Activated naive CD8-positive, alpha-beta T cell treated with anti-CD3 and anti-CD28 coated beads, Interleukin-2, amount 10 ng/mL, durations not matched to agents 7 days and 5 days (primary cell): ENCODE data around the gene TTN. TPM values are rescaled to one million over a fixed set of nuclear protein-coding genes. Genes with fewer than 3 reads are reported as not detected.

Experiments
- ATAC-seq: fragments of 150-1000 bp; cut with Tn5 transposase; one replicate; pipeline ENCODE4 v1.10.0; 2021; ENCODE audit warnings: low read depth, moderate library complexity
- POLR2A ChIA-PET: fragments of 350-600 bp; sonication (Branson Sonifier 250); formaldehyde crosslinking; loops from one replicate; lab custom pipeline; 2021; ENCODE audit warnings: antibody characterized with exemption; lab: Charles Lee
- DNase-seq: peaks from one replicate; pipeline ENCODE4 v3.0.0; 2021
- H3K27ac Mint-ChIP-seq: one replicate; pipeline ENCODE4 v1.8.0; 2022; ENCODE audit warnings: mild to moderate bottlenecking, mixed read lengths
- H3K27me3 Mint-ChIP-seq: one replicate; pipeline ENCODE4 v1.8.0; 2022; ENCODE audit warnings: mild to moderate bottlenecking, moderate library complexity, mixed read lengths
- H3K36me3 Mint-ChIP-seq: one replicate; pipeline ENCODE4 v1.8.0; 2021; ENCODE audit warnings: mild to moderate bottlenecking, mixed read lengths
- H3K4me1 Mint-ChIP-seq: one replicate; pipeline ENCODE4 v1.8.0; 2021; ENCODE audit warnings: mixed read lengths
- H3K4me3 Mint-ChIP-seq: one replicate; pipeline ENCODE4 v1.8.0; 2022; ENCODE audit warnings: mild to moderate bottlenecking, moderate library complexity, mixed read lengths
- H3K9me3 Mint-ChIP-seq: one replicate; pipeline ENCODE4 v1.8.0; 2021; ENCODE audit warnings: mixed read lengths
- total RNA-seq, 2 experiments: library from RNA; stranded (reverse); gene quantifications; one replicate each; pipeline ENCODE4 v1.2.3, GENCODE V29; 2021

The TTN gene
- total RNA-seq, 2 experiments from 2014 or later = 11.9 to 13.5 TPM

DNA sequence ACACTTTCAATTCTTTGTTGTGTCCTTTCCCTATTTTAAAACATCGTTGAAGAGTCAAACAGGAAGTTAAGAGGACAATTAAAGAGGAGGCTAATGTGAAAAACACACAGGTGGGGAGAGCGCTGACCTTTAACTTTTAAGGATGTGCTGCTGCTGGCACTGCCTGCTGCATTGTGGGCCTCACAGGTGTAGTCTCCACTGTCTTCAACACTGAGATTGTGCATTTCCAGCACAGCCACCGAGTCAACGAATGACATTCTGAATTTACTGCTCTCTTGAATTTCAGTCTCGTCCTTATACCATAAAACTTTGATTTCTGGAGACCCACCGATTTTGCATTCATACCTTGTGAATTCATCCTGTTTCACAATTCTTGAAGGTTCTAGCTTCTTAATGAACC is 91.9 kb downstream of the TTN start:
- no peaks in the 10 kb centered on the region for H3K27me3 Mint-ChIP-seq
- no peaks in the 10 kb centered on the region for H3K9me3 Mint-ChIP-seq
- H3K4me1 Mint-ChIP-seq = no peaks in the 10 kb centered on the region
- ATAC-seq (no peak), DNase-seq (no peak)
- no peak overlapping the region for H3K27ac Mint-ChIP-seq
- peaks cover 6% of the 10 kb centered on the region for H3K36me3 Mint-ChIP-seq
- POLR2A ChIA-PET = no interaction called here
- no peak overlapping the region for H3K4me3 Mint-ChIP-seq

DNA sequence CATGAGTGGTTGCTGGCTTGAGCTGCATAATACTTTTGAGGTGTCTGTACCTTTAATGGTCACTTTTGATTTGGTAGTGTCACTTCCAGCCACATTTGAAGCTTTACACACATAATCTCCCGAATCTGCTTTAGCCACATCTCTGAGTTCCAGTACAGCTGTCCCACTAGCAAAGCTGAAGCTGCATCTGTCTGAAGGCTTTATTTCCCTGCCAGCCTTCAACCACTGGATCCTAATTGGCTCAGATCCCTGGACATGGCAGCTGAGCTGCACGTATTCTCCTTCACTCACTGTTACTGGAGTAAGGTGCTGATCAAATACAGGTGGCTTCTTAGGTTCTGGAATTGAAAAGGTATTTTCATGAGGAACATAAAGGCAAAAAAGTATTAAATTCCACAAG is 99.7 kb downstream of the TTN start:
- no peak overlapping the region for H3K4me3 Mint-ChIP-seq
- no peaks in the 10 kb centered on the region for H3K4me1 Mint-ChIP-seq
- POLR2A ChIA-PET = no interaction called here
- ATAC-seq = no peak
- DNase-seq = no peak
- H3K27ac Mint-ChIP-seq = no peak overlapping the region
- no peaks in the 10 kb centered on the region for H3K9me3 Mint-ChIP-seq
- peaks cover 3% of the 10 kb centered on the region for H3K36me3 Mint-ChIP-seq
- no peaks in the 10 kb centered on the region for H3K27me3 Mint-ChIP-seq

DNA sequence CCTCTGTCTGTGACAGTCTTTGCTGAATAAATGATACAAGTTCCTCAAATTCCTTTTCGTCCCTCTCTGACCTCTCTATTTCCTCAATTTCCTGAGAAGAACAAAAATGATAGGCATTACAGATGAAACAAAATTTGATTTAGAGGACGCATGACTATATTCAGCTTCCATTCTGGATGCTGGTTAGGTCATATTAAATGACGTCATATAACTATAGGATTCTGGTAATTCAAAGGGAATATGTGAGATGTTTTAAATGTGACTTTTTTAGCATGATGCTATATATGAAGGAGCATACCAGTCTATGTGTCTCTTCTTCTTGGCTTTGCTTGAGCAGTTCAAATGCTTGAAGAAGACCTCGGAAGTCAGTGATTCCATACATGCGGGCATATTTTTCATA is 102.3 kb downstream of the TTN start:
- Mint-ChIP-seq H3K36me3 (peaks cover 4% of the 10 kb centered on the region), H3K27ac (no peak overlapping the region), H3K4me1 (peaks cover 1% of the 10 kb centered on the region), H3K4me3 (no peak overlapping the region), H3K9me3 (no peaks in the 10 kb centered on the region), H3K27me3 (no peaks in the 10 kb centered on the region)
- no peak for ATAC-seq
- POLR2A ChIA-PET = no interaction called here
- DNase-seq = no peak

DNA sequence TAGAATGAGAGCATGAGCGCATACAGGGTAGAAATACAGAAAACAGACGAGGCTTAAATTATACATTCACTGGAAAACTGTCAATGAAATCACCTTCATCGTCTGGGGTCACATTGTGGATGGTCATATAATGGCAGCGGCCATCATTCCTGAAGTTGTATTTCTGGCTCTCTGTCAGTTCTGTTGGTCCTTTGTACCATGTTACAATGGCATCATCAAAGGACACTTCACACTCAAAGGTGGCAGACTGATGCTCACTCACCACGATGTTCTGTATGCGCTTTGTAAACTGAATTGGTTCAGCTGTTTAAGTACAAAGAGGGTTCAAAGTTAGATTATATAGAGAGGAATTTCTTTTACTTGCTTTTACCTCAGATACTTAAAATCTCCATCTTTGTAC is 104.9 kb downstream of the TTN start:
- Mint-ChIP-seq H3K4me3 (no peak overlapping the region), H3K4me1 (peaks cover 1% of the 10 kb centered on the region), H3K27me3 (no peaks in the 10 kb centered on the region), H3K36me3 (peaks cover 4% of the 10 kb centered on the region), H3K27ac (no peak overlapping the region), H3K9me3 (no peaks in the 10 kb centered on the region)
- ATAC-seq (no peak), DNase-seq (no peak)
- POLR2A ChIA-PET = no interaction called here

DNA sequence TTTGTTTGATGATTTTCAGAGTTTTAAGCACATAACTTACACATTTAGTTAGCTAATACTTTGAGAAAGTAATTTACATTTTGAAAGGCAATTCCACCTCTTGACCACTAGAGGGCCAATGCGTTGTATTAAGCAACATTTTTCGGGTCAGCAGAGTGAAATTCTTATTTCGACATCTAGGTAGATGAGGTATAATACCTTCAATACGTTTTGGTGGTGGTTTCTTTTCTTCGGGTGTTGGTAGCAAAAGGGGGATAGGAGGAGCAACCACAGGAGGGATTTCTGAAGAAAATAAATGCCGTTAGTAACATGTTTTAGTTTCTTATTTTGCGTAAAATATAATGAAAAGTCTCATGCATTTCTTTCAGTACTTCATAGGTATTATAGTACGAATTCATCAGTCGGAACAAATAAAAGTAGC is 106.3 kb downstream of the TTN start:
- no peak for DNase-seq

DNA sequence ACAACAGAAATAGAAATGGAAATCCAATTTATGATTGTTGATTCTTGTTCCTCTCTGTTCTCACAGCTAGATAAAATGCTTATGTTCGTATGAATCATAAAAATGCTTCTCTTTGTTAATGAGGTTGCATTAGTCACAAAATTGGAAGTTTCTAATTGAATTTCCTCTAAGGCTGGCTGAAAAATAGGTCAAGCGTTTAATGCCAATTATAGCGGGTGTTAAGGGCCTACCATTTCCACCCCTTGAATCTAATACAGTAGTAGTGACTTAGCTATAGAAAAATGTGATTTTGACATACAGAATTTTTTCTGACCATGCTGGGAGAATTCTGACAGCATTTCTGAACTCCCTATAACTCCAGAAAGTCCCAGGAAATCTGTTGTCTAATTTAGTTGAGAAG is 107.1 kb downstream of the TTN start:
- ATAC-seq (no peak), DNase-seq (no peak)
- POLR2A ChIA-PET = no interaction called here
- no peaks in the 10 kb centered on the region for H3K27me3 Mint-ChIP-seq
- H3K9me3 Mint-ChIP-seq = no peaks in the 10 kb centered on the region
- no peak overlapping the region for H3K4me3 Mint-ChIP-seq
- peaks cover 1% of the 10 kb centered on the region for H3K4me1 Mint-ChIP-seq
- no peak overlapping the region for H3K27ac Mint-ChIP-seq
- peaks cover 3% of the 10 kb centered on the region for H3K36me3 Mint-ChIP-seq

More for the DNA sequence above, 106.3 kb downstream of the TTN start:
- POLR2A ChIA-PET = no interaction called here
- no peak overlapping the region for H3K27ac Mint-ChIP-seq
- ATAC-seq = no peak
- H3K9me3 Mint-ChIP-seq = no peaks in the 10 kb centered on the region
- no peaks in the 10 kb centered on the region for H3K27me3 Mint-ChIP-seq
- H3K4me3 Mint-ChIP-seq = no peak overlapping the region
- H3K36me3 Mint-ChIP-seq = peaks cover 3% of the 10 kb centered on the region
- peaks cover 1% of the 10 kb centered on the region for H3K4me1 Mint-ChIP-seq

DNA sequence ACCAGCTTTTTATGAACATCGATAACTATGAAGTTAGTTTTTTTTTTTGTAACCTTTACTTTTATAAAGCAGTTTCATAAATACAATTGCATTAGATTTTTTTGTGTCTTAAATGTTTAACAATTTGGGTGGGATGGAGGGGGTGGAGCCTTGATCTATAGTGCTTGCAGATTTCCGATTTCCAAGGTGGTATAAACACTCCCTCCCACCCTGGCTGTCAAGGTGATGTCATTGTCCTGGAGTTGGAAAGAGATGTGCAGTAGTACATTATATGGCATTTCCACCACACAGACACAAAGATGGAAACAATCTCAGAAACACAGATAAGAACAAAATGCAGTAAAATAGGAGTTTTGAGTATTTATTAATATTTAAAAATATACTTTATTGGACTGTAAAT is 114.4 kb downstream of the TTN start:
- DNase-seq (no peak), ATAC-seq (no peak)
- no peaks in the 10 kb centered on the region for H3K9me3 Mint-ChIP-seq
- H3K27ac Mint-ChIP-seq = no peak overlapping the region
- H3K4me3 Mint-ChIP-seq = no peak overlapping the region
- H3K36me3 Mint-ChIP-seq = no peaks in the 10 kb centered on the region
- no peaks in the 10 kb centered on the region for H3K27me3 Mint-ChIP-seq
- POLR2A ChIA-PET = no interaction called here
- no peaks in the 10 kb centered on the region for H3K4me1 Mint-ChIP-seq

DNA sequence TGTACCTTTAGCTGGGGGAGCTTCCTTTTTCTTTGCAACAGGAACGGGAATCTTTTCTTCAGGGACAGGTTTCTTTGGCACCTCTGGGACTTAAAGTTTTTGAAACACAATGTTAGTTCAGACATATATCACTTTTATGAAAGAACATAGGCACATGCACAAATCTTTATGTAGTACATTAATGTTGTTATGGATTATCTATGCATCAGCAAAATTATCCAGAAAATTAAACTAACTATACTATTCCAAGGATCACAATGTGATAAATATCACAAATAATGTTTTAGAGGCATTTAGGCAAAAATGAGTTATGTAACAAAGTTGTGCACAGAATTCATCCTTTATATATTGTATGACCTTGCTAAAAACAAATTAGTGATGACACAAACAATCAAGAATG is 117.4 kb downstream of the TTN start:
- Mint-ChIP-seq H3K36me3 (peaks cover 2% of the 10 kb centered on the region), H3K27me3 (no peaks in the 10 kb centered on the region), H3K9me3 (no peaks in the 10 kb centered on the region), H3K4me1 (no peaks in the 10 kb centered on the region), H3K4me3 (no peak overlapping the region), H3K27ac (no peak overlapping the region)
- POLR2A ChIA-PET = no interaction called here
- ATAC-seq (no peak), DNase-seq (no peak)

DNA sequence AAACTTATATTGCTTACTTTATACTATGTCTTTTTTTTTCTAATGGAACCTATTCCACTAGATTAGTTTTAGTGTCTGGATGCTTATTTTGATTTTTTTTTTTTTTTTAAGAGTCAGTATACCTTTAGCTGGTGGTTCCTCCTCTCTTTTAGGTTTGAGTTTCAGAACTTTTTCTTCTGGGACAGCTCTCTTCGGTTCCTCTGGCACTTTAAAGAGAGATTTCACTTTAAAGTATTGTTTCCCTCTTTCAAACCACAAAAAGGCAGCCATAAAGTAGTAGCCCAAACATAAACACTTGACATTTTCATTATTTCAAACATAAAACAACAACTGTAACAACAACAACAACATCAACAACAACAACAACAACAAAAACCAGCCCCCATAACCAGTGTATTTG is 123.3 kb downstream of the TTN start:
- DNase-seq (no peak), ATAC-seq (no peak)
- Mint-ChIP-seq H3K4me1 (no peaks in the 10 kb centered on the region), H3K9me3 (no peaks in the 10 kb centered on the region), H3K27ac (no peak overlapping the region), H3K27me3 (no peaks in the 10 kb centered on the region), H3K36me3 (peaks cover 5% of the 10 kb centered on the region), H3K4me3 (no peak overlapping the region)
- POLR2A ChIA-PET = no interaction called here

DNA sequence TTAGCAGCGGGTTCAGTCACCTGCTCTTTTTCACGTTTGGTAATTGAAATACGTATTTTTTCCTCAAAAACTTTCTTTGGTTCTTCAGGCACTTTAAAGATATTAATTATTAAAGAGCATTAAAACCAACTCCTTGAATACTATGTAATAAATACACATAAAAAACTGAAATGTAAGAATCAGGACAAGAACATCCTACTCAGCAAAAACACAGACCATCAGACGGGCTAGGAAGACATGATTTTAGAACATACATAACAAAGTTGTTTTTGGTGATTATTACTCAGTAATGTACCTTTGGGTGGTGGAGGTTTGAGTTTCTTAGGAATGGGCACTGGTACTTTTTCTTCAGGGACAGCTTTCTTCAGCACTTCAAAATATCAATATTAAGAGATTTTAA is 126.1 kb downstream of the TTN start:
- DNase-seq (no peak), ATAC-seq (no peak)
- no peak overlapping the region for H3K27ac Mint-ChIP-seq
- H3K4me3 Mint-ChIP-seq = no peak overlapping the region
- peaks cover 2% of the 10 kb centered on the region for H3K9me3 Mint-ChIP-seq
- H3K4me1 Mint-ChIP-seq = peaks cover 2% of the 10 kb centered on the region
- POLR2A ChIA-PET = no interaction called here
- H3K36me3 Mint-ChIP-seq = peaks cover 10% of the 10 kb centered on the region
- no peaks in the 10 kb centered on the region for H3K27me3 Mint-ChIP-seq

DNA sequence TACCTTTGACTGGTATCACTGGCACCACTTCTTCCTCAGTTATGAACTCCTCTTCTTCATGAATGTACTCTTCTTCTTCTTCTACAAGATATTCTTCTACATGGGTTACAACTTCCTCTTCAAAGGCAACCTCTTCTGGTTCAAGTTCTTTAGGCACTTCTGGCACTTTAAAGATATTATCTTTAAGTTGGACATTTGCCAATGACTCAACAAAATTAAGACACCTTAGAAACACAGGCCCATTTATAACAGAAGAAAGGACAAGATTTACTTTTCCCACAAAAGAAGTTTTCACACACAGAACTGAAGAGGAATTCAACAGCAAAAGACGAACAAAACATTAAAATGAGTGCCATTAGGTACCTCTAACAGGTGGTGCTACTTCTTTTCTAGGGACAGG is 127.3 kb downstream of the TTN start:
- Mint-ChIP-seq H3K4me1 (peaks cover 2% of the 10 kb centered on the region), H3K36me3 (peaks cover 8% of the 10 kb centered on the region), H3K9me3 (peaks cover 2% of the 10 kb centered on the region), H3K4me3 (no peak overlapping the region), H3K27ac (no peak overlapping the region), H3K27me3 (no peaks in the 10 kb centered on the region)
- DNase-seq (no peak), ATAC-seq (no peak)
- POLR2A ChIA-PET = no interaction called here

DNA sequence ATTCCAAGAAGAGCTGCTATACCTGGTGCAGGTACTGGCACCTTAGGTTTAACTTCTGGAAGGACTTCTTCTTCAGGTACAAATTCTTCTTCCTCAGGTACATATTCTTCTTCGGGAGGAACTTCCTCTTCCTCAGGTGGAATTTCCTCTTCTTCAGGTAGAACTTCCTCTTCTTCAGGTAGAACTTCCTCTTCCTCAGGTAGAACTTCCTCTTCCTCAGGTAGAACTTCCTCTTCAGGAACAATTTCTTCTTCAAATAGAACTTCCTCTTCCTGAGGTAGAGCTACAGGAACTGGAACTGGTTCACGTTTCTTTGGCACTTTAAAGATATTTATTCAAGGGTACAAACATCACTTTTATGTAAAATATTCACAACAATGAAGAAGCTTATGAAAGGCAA is 129.6 kb downstream of the TTN start:
- peaks cover 7% of the 10 kb centered on the region for H3K36me3 Mint-ChIP-seq
- H3K4me3 Mint-ChIP-seq = no peak overlapping the region
- no peaks in the 10 kb centered on the region for H3K27me3 Mint-ChIP-seq

DNA sequence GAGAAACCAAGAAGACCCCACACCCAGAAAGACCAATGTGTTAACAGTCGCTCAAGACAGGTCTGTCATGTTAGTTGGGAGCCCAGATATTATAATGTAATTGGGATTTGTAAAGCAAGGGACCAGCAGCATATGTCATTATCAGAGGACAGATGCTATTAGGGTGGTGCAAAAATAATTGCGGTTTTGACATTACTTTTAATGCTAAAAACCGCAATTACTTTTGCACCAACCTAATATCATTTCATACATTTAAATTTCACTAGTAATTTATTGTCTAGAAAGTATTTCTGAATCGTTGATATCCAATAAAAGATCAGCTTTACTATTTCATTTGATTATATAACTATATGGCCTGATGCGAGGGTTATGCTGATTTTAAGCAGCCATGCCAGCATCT is 131.2 kb downstream of the TTN start:
- H3K36me3 Mint-ChIP-seq = peaks cover 7% of the 10 kb centered on the region
- POLR2A ChIA-PET = no interaction called here
- H3K4me1 Mint-ChIP-seq = peaks cover 2% of the 10 kb centered on the region
- ATAC-seq (no peak), DNase-seq (no peak)
- H3K9me3 Mint-ChIP-seq = peaks cover 2% of the 10 kb centered on the region
- no peak overlapping the region for H3K4me3 Mint-ChIP-seq
- H3K27ac Mint-ChIP-seq = no peak overlapping the region
- no peaks in the 10 kb centered on the region for H3K27me3 Mint-ChIP-seq

More for the DNA sequence above, 129.6 kb downstream of the TTN start:
- DNase-seq (no peak), ATAC-seq (no peak)
- H3K27ac Mint-ChIP-seq = no peak overlapping the region
- H3K4me1 Mint-ChIP-seq = peaks cover 2% of the 10 kb centered on the region
- POLR2A ChIA-PET = no interaction called here
- H3K9me3 Mint-ChIP-seq = peaks cover 2% of the 10 kb centered on the region

DNA sequence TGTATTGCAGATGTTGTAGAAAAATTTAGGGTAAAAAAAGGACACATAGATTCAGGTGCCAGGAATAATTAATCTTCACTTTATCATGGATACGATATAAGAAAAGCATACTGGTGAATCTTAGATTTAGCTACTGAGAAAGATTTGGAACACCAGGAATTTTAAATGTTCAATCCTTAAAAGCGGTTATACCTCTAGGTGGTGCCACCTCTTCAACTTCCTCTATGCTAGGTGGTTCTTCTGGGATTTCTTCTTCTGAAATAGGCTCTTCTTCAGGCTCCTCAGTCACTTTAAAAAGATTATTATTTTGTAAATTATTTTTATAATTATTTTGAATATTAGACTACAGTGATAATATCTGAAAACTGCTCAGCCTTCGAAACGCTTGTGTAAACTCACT is 133.1 kb downstream of the TTN start:
- no peak overlapping the region for H3K4me3 Mint-ChIP-seq
- no peak overlapping the region for H3K27ac Mint-ChIP-seq
- peaks cover 2% of the 10 kb centered on the region for H3K9me3 Mint-ChIP-seq
- POLR2A ChIA-PET = no interaction called here
- peaks cover 7% of the 10 kb centered on the region for H3K36me3 Mint-ChIP-seq
- no peaks in the 10 kb centered on the region for H3K27me3 Mint-ChIP-seq
- ATAC-seq (no peak), DNase-seq (no peak)
- H3K4me1 Mint-ChIP-seq = peaks cover 2% of the 10 kb centered on the region

DNA sequence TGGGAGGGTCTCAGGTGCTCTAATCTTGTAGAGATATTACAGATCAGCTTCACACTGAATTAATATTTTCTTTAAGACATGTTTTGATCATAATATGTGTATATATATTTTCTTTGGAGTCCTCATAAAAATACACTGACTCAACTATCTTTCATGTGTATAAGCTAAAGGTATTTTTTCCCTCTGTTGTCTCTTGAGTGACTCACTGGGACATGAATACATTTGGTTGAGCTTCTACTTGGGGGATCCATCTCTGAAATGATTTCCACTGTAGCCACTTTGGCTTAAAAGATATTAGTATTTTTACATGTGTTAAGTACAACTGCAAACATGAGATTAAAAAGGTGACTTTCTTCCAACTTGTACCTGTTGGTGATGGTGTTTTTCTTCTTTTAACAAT is 140.8 kb downstream of the TTN start:
- DNase-seq (no peak), ATAC-seq (no peak)
- Mint-ChIP-seq H3K36me3 (no peaks in the 10 kb centered on the region), H3K4me1 (no peaks in the 10 kb centered on the region), H3K9me3 (no peaks in the 10 kb centered on the region), H3K4me3 (no peak overlapping the region), H3K27ac (no peak overlapping the region), H3K27me3 (no peaks in the 10 kb centered on the region)
- POLR2A ChIA-PET = no interaction called here
